Fibroblast of lung (primary cell): ENCODE data around the gene ADSS2. TPM values are rescaled to one million over a fixed set of nuclear protein-coding genes. Genes with fewer than 3 reads are reported as not detected.

Experiments used
- DNase-seq, 2 donors: peaks; one replicate each; pipeline versions ENCODE4 v3.0.0 to v3.0.0-alpha.2; 2010; ENCODE audit warnings: low read depth in 2 of 2
- H2AFZ ChIP-seq: 2 replicates; pipeline ENCODE4 v1.5.1; 2012; ENCODE audit warnings: low read length, control low read depth, inconsistent platforms
- H3K27ac ChIP-seq: 2 replicates; pipeline ENCODE4 v1.5.1; 2011; ENCODE audit warnings: low read length, control low read depth; ENCODE audit not compliant: insufficient read depth
- H3K27me3 ChIP-seq: 2 replicates; pipeline ENCODE4 v1.5.1; 2011; ENCODE audit warnings: mild to moderate bottlenecking, low read length; ENCODE audit not compliant: control insufficient read depth, insufficient read depth
- H3K36me3 ChIP-seq: 2 replicates; pipeline ENCODE4 v1.5.1; 2011; ENCODE audit warnings: low read length; ENCODE audit not compliant: control insufficient read depth, insufficient read depth
- H3K4me1 ChIP-seq: 2 replicates; pipeline ENCODE4 v1.5.1; 2011; ENCODE audit warnings: low read length; ENCODE audit not compliant: control insufficient read depth, insufficient read depth; ENCODE audit errors: extremely low read depth
- H3K4me2 ChIP-seq: 2 replicates; pipeline ENCODE4 v1.5.1; 2011; ENCODE audit warnings: low read length, control low read depth; ENCODE audit not compliant: insufficient read depth; ENCODE audit errors: extremely low read depth
- H3K4me3 ChIP-seq, 4 experiments: fragments of 200-600 bp in 1 of 4; sonication (generic) in 1 of 4; replicated peaks in 1 of 4; 2 replicates each; pipeline ENCODE4 v1.5.1; 2011 to 2016; ENCODE audit warnings: low read length in 4 of 4, low read depth in 3 of 4, mild to moderate bottlenecking in 3 of 4, control low read depth in 2 of 4, inconsistent platforms in 1 of 4, mixed read lengths in 1 of 4; ENCODE audit not compliant: insufficient read depth in 1 of 4; ENCODE audit errors: control extremely low read depth in 1 of 4
- H3K79me2 ChIP-seq: 2 replicates; pipeline ENCODE4 v1.5.1; 2012; ENCODE audit warnings: mild to moderate bottlenecking, low read length, inconsistent platforms; ENCODE audit not compliant: control insufficient read depth, insufficient read depth
- H3K9ac ChIP-seq: 2 replicates; pipeline ENCODE4 v1.5.1; 2011; ENCODE audit warnings: mild to moderate bottlenecking, low read length, control low read depth; ENCODE audit not compliant: insufficient read depth
- H3K9me3 ChIP-seq: 2 replicates; pipeline ENCODE4 v1.5.1; 2012; ENCODE audit warnings: low read depth, low read length; ENCODE audit not compliant: control insufficient read depth, insufficient read depth
- H4K20me1 ChIP-seq: 2 replicates; pipeline ENCODE4 v1.5.1; 2011; ENCODE audit warnings: low read length; ENCODE audit not compliant: control insufficient read depth, insufficient read depth; ENCODE audit errors: extremely low read depth
- CTCF ChIP-seq, 2 donors: IDR thresholded peaks in 1 of 2; conservative IDR thresholded peaks in 1 of 2; 1 replicate in 1 of 2; 2 replicates in 1 of 2; pipeline ENCODE4 v1.5.1; 2011 to 2012; ENCODE audit warnings: low read length in 2 of 2, control low read depth in 1 of 2, inconsistent platforms in 1 of 2, low read depth in 1 of 2, mild to moderate bottlenecking in 1 of 2
- EZH2 ChIP-seq: IDR thresholded peaks from 2 replicates; pipeline ENCODE4 v1.5.1; 2012; ENCODE audit warnings: low read length, control low read depth, mild to moderate bottlenecking; ENCODE audit errors: missing control alignments
- polyA plus RNA-seq, 2 donors: library from polyadenylated mRNA; depleted of rRNA in 1 of 2; stranded (reverse) in 1 of 2; unstranded in 1 of 2; fragments of >200 nt; gene quantifications; 2 replicates each; pipeline ENCODE4 v1.2.1, GENCODE V29; 2011 to 2012; ENCODE audit warnings: missing spikeins in 1 of 2
- total RNA-seq: library from RNA; depleted of rRNA; stranded (reverse); fragments of >200 nt; gene quantifications from 2 replicates; pipeline ENCODE4 v1.2.1, GENCODE V29; 2014

ADSS2 gene
- total and polyA plus RNA-seq, 2 donors (not counting 1 experiment from before 2014, with no cell fraction given): 55.9 to 62.1 TPM

- H4K20me1 ChIP-seq: no peaks in the 10 kb centered on the region
These were observed 45.4 kb downstream of the ADSS2 start for GRCh38 chr1:244406337-244406736.

GRCh38 chr1:244405856-244406255 is 45.9 kb downstream of the ADSS2 start:
- Histone ChIP-seq H2AFZ (no peak overlapping the region), H3K36me3 (peaks cover 1% of the 10 kb centered on the region), H3K4me1 (no peaks in the 10 kb centered on the region)

More at GRCh38 chr1:244406337-244406736, 45.4 kb downstream of the ADSS2 start:
- Histone ChIP-seq H3K9ac (no peak overlapping the region), H3K27ac (no peak overlapping the region), H3K4me3 (no peak overlapping the region), H2AFZ (no peak overlapping the region), H3K9me3 (no peaks in the 10 kb centered on the region), H3K4me2 (no peak overlapping the region), H3K79me2 (no peaks in the 10 kb centered on the region), H3K4me1 (no peaks in the 10 kb centered on the region), H3K36me3 (peaks cover 1% of the 10 kb centered on the region), H3K27me3 (no peaks in the 10 kb centered on the region)
- no peak for DNase-seq
- TF ChIP-seq EZH2 (no peak), CTCF (conservative IDR thresholded peaks at IDR 0.05 in 1 of 2, IDR thresholded peaks at IDR 0.05 in 1 of 2; ENCODE audit: low read depth in 1 of 2, low read length in 2 of 2) (no peak)

GRCh38 chr1:244403431-244403830 is 48.3 kb downstream of the ADSS2 start:
- Histone ChIP-seq H3K9ac (no peak overlapping the region), H3K4me3 (no peak overlapping the region), H3K4me2 (no peak overlapping the region), H3K27ac (no peak overlapping the region), H3K4me1 (no peaks in the 10 kb centered on the region), H3K9me3 (no peaks in the 10 kb centered on the region), H3K27me3 (no peaks in the 10 kb centered on the region), H3K36me3 (no peaks in the 10 kb centered on the region), H4K20me1 (no peaks in the 10 kb centered on the region), H2AFZ (no peak overlapping the region), H3K79me2 (no peaks in the 10 kb centered on the region)
- TF ChIP-seq CTCF (conservative IDR thresholded peaks at IDR 0.05 in 1 of 2, IDR thresholded peaks at IDR 0.05 in 1 of 2; ENCODE audit: low read depth in 1 of 2, low read length in 2 of 2) (no peak), EZH2 (no peak)
- DNase-seq: no peak

More at GRCh38 chr1:244405856-244406255, 45.9 kb downstream of the ADSS2 start:
- Histone ChIP-seq H3K9ac (no peak overlapping the region), H3K4me2 (no peak overlapping the region), H3K27me3 (no peaks in the 10 kb centered on the region), H4K20me1 (no peaks in the 10 kb centered on the region), H3K79me2 (no peaks in the 10 kb centered on the region), H3K27ac (no peak overlapping the region), H3K9me3 (no peaks in the 10 kb centered on the region), H3K4me3 (no peak overlapping the region)
- no peak for DNase-seq
- no peak for TF ChIP-seq CTCF (conservative IDR thresholded peaks at IDR 0.05 in 1 of 2, IDR thresholded peaks at IDR 0.05 in 1 of 2; ENCODE audit: low read depth in 1 of 2, low read length in 2 of 2)
- no peak for TF ChIP-seq EZH2
